Measurements from ENCODE around the gene TPM4. TPM values are rescaled to one million over a fixed set of nuclear protein-coding genes. Genes with fewer than 3 reads are reported as not detected.

Gene TPM4
- total and polyA plus RNA-seq, 2 of the 13 experiments (the other 11 are each of a cell fraction or from before 2014, with no cell fraction given) = 180 to 188 TPM

GRCh38 chr19:16041299-16041990 is 34.9 kb upstream of the TPM4 start (continued):
- peak; percentile 28; the same call in 1 of the 2 replicates for TF ChIP-seq PAXIP1 (CRISPR knock-in tag; conservative IDR thresholded peaks at IDR 0.05)
- TF ChIP-seq STAG1 (CRISPR knock-in tag; IDR thresholded peaks at IDR 0.05) = peak; percentile 97
- TF ChIP-seq SALL2 (CRISPR knock-in tag; IDR thresholded peaks at IDR 0.05) = 0 out of 2 replicates have a peak, but pooled peaks have one; percentile 24
- TF ChIP-seq CTCF (CRISPR knock-in tag; IDR thresholded peaks at IDR 0.05) = peak; percentile 95
- TF ChIP-seq ZNF781 (CRISPR knock-in tag; IDR thresholded peaks at IDR 0.05; ENCODE audit: borderline replicate concordance, not compliant biosample characterization) = no peak
- TF ChIP-seq ZNF17 (CRISPR knock-in tag; IDR thresholded peaks at IDR 0.05) = no peak
- 0 out of 2 replicates have a peak, but pooled peaks have one; percentile 37 for TF ChIP-seq PITX1 (CRISPR knock-in tag; IDR thresholded peaks at IDR 0.05)

Data from HepG2 (cell line).